GM12878 (cell line): ENCODE data around the gene RARA.

ENCODE experiments used
- CBX3 ChIP-seq: fragments of 200-600 bp; sonication (generic); IDR thresholded peaks from 2 replicates; pipeline ENCODE4 v1.6.1; 2016; ENCODE audit warnings: low read depth, borderline replicate concordance
- KLF5 ChIP-seq: fragments of 450-650 bp; IDR thresholded peaks from 2 replicates; pipeline ENCODE4 v1.6.1; 2014; ENCODE audit warnings: mild to moderate bottlenecking; ENCODE audit not compliant: partially characterized antibody
- MYC ChIP-seq: IDR thresholded peaks from 2 replicates; pipeline ENCODE4 v1.6.1; 2011; ENCODE audit warnings: mild to moderate bottlenecking, low read length, moderate library complexity, inconsistent platforms; ENCODE audit not compliant: insufficient read depth, insufficient replicate concordance, insufficient read length, severe bottlenecking
- POLR2A ChIP-seq: IDR thresholded peaks from 2 replicates; pipeline ENCODE4 v1.6.1; 2011; ENCODE audit warnings: low read depth, mild to moderate bottlenecking, low read length
- SREBF1 ChIP-seq: IDR thresholded peaks from 2 replicates; pipeline ENCODE4 v1.6.1; 2012; ENCODE audit warnings: mild to moderate bottlenecking, low read length
- SRF ChIP-seq, 2 experiments: IDR thresholded peaks; 2 replicates each; pipeline ENCODE4 v1.6.1; 2011; ENCODE audit warnings: low read depth in 2 of 2, low read length in 2 of 2, mild to moderate bottlenecking in 1 of 2, moderate library complexity in 1 of 2
- TAF1 ChIP-seq: IDR thresholded peaks from 2 replicates; pipeline ENCODE4 v1.6.1; 2011; ENCODE audit warnings: mild to moderate bottlenecking, low read depth, low read length, borderline replicate concordance

- TF ChIP-seq KLF5 (no peak), TAF1 (no peak), SRF (IDR thresholded peaks at IDR 0.05; ENCODE audit: low read depth in 2 of 2, low read length in 2 of 2) (no peak), SREBF1 (no peak), POLR2A (no peak), CBX3 (no peak), MYC (no peak)
Measured at GRCh38 chr17:40290629-40291280, 18.2 kb upstream of the RARA start.
